HG02938 (cell line): Measurements from ENCODE around the gene MSLN.

ENCODE experiments used
- ATAC-seq: cut with Tn5 transposase; IDR thresholded peaks from one replicate; pipeline ENCODE4 v1.9.1; 2021; ENCODE audit warnings: mild to moderate bottlenecking, moderate library complexity; ENCODE audit not compliant: unreplicated experiment

Gene MSLN

DNA sequence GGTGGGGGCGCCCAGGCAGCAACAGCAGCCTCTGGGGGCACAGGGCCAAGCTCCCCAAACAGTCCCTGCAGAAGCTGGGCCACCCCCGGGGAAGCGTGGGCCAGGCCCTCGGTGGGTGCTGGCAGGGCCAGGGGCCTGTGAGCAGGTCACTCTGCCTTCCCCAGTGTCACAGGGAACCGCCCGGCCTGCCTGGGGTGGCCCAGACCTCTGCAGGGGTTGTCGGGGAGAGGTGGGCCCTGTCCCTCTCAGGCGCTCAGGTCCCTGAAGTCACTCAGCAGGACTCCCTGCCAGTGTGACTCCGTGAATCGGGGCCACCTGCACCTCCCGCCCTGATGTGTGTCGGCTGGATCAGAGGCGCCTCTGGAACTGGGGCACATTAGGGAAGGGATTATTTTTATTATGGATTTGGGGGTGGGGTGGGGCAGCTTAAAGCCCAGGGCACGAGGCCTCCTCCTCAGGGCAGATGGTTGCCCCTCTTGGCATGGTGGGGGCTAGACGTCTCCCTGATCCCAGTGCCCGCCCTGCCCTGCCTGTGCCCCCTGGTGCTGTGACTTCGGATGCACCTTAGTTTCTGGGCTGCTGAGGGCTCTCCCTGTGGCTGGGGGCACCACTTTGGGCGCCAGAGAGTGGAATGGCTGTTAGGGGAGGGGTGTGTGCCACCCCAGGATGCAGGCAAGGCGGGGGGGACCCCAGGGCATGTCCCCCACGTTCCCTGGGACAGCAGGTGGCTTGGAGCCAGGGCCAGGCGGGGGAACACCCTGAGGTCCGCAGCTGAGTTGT lies 41.2 kb downstream of the MSLN start:
- ATAC-seq: no peak

GRCh38 chr16:802461-802860 lies 41.9 kb downstream of the MSLN start:
- ATAC-seq: no peak

DNA sequence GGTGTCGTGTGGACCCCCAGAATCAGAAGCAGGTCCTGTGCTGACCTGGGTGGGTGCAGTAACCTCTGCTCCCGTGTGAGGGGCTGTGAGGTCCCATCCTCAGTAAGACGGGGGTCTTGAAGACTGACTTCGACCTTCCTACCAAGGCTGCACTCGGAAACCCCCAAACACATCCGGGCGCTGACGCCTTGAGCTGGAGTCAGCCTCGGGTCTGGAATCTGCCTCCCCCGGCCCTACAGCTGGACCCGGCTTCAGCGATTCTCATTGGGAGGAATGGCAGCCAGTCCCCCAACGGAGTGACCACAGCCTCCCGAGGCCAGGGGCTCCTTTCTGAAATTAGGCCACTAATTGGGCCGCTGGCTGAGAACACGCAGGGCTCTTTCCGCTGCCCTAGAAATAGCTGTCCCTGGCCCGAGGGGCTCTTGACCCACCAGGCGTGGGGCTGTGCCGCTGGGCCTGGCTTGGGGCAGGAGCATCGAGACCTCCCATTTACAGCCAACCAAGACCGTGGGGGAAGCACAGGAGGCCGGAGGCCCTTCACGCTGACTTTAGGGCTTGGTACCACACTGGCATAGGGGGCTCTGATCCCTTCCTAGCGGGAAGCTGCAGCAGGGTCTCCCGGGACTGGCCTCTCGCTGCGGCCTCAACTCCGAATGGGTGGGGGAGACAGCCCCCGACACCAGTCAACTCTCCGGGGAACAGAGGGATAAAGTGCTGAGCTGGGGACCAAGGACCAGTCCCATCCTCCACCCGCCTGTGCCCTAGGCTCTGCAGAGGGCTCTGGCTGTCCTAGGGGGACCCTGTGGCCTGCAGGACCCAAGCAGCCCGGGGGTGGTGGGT lies 42.6 kb downstream of the MSLN start:
- ATAC-seq: no peak

DNA sequence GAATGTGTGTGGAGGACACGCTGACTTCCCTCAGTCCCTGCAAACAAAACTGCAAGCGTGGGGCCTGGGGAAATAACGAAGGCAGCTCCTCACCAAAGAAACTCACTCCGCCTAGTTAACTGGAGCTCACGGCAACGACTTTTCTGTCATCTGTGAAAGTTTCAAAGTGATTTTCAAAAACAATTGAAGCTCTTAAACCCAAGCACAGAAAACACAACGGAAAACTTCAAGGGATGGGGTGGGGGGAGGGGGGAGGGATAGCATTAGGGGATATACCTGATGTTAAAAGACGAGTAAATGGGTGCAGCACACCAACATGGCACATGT lies 43.2 kb downstream of the MSLN start:
- no peak for ATAC-seq

DNA sequence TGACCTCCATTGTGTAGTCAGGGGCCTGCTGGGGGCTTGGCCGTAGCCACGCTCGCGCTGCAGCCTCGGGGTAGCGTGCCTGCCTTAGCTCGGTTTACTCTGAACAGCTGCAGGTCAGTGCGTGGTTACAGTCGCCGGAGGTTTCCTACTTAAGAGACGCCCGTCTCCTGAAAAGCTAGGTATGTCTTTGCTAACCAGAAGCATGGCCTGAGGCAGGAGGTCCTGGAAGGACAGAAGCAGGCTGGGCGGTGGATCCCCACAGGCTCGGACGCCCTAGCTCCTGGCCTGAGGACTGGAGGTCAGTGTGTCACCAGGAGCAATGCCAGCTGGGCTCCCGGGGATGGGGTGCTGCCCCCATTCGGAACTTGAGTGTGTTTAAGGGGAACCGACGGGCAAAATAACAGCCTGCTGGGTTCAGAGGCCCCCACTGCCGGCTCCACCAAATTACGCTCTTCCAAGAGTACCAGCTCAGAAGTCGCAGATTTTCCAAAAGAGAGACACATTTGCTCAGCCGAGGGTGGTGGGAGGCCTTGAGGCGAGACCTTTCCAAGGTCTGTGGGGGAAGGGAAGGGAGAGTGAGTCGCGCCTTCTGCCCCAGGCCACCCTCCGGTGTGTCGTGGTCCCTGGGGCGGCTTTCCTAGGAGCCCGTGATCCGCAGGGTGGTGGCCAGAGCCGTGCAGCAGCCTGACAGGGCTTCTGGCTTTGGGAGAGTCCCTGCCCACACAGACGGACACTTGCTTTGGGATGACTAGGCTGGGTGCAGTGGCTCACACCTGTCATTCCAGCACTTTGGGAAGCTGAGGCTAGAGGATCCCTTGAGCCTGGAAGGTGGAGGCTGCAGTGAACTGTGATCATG lies 43.9 kb downstream of the MSLN start:
- ATAC-seq: no peak

GRCh38 chr16:805474-805873 lies 44.9 kb downstream of the MSLN start:
- ATAC-seq: no peak

GRCh38 chr16:807347-808084 lies 47.0 kb downstream of the MSLN start:
- peak; percentile 67 for ATAC-seq

DNA sequence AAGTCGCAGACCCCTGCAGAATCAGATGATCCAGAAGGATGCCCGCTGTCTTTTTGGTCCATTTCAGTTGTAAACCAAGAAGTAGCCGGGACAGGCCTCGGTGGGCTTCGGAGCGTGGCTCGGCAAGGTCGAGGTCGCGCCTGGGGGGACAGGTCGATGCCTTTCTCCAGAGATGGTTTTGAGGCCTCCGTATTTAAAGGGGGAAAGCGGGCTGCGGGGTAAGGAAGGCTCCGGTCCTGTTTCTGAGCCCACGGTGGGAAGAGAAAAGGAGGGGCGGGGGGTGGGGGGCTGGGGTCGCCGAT lies 47.5 kb downstream of the MSLN start:
- ATAC-seq: no peak

DNA sequence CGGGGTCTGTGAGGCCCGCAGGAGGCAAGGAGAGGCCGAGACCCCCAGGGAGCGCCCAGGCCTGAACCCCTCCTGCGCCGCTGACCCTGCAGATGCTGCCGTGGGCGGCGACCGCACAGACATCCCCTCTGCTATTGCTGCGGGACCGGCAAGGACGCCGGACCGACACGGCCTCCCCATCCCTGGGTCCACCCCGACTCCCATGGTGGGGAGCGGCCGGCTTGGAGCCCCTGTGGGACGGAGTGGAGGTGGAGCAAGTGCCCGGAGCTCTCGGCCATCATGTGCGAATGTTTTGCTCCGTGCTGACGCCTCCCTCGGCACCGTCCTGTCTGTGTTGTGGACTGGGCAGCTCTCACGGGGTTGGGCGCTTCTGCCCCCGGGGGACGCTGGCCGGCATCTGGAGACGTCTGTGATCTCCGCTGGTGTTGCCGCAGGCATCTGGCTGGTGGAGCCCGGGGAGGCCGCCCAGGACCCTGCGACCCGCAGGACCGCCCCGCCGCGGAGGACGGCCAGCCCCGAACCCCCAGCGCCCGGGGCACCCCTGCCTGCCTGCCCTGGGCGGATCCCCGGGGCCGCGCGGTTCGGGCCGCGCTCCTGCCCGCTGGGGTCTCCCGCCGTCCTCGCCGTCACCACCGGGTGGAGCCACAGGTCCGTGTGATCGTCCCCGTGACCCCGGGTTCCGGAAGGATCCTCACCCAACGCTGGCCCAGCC lies 52.8 kb downstream of the MSLN start:
- no peak for ATAC-seq

- ATAC-seq: no peak
Measured at GRCh38 chr16:813916-814412, 53.4 kb downstream of the MSLN start.

GRCh38 chr16:814974-815373 lies 54.4 kb downstream of the MSLN start:
- no peak for ATAC-seq

DNA sequence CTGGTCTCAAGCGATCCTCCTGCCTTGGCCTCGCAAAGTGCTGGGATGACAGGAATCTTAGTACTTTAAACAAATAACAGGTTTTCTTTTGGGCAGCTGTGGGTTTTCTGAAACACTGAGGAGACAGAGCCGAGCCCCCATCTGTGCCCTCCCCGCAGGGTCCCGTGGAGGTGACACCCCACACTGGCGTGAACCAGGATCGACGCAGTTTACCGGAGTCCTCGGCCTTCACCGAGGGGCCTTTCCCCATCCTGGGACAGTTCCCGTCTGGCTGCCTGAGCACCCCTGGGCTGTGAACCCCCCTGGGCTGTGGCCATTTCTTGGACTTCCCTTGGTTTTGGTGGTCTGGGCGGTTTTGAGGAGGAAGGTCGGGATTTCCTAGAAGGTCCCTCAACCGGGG lies 55.3 kb downstream of the MSLN start:
- no peak for ATAC-seq

DNA sequence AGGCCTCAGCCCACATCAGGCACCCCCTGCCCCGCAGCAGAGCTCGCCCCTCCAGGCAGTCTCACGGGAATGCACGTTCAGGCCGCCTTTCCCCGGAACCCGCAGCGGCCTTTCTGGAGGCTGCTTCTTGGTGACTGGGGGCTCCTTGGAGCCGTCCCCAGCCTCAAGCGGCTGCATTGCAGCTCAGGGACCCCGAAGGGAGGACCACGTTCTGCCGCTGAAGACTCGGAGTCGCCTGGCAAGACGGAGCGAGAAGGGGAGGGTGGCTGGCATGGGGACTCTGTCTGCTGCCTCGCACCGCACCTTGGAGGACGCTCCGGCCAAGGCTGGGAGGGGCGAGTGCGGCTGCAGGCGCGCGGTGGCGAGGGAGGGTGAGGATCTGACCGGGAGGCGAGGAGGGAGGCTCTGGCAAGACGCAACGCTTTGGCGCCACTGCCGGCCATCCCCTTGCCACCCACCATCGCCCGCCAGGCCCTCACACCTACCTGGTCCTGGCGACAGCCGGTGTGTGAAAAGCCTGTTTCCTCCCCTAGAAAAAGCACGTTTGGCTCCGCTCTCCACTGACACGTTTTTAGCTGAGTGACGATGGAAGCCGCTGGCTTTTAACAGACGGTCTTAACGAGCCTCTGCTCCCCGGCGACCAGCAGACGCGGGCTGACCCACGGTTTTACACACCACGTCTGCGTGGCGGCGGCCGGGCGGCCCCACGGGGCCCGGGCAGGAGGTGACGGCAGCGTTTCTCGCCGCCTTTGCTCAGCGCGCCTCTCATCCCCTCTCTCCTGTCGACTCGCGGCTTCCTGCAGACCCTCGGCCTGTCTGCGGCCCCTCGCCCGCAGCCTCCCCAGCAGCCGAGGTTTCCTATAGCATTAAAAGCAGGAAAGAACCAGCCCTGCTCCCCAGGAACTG lies 56.7 kb downstream of the MSLN start:
- ATAC-seq: no peak

- ATAC-seq: no peak
Measured at GRCh38 chr16:818132-818531, 57.6 kb downstream of the MSLN start.
